Panc1 (cell line): Measurements from ENCODE around the gene DSCAM.
A peak's percentile ranks its signal among the peaks of the same experiment; 100 is the strongest.

Source experiments
- CTCF ChIP-seq: fragments of 450-650 bp; IDR thresholded peaks from 2 replicates; pipeline ENCODE4 v1.5.1; 2017; ENCODE audit warnings: mild to moderate bottlenecking
- POLR2AphosphoS5 ChIP-seq: IDR thresholded peaks from 2 replicates; pipeline ENCODE4 v1.6.1; 2012; ENCODE audit warnings: mild to moderate bottlenecking, low read depth, low read length, moderate library complexity

- TF ChIP-seq CTCF (peak; percentile 88), POLR2AphosphoS5 (no peak)
These were observed 460.6 kb downstream of the DSCAM start for GRCh38 chr21:40386294-40386911.
